Vagina (tissue), 2 donors: ENCODE measurements around the gene CCDC71L. TPM values are rescaled to one million over a fixed set of nuclear protein-coding genes. Genes with fewer than 3 reads are reported as not detected.
A peak's percentile ranks its signal among the peaks of the same experiment; 100 is the strongest.

Experiments used
- DNase-seq, 2 donors: peaks; one replicate each; pipeline ENCODE4 v3.0.0-alpha.2; 2017; ENCODE audit errors: extremely low spot score in 2 of 2
- H3K27ac ChIP-seq: fragments of 200-600 bp; sonication (generic); one replicate; pipeline ENCODE4 v1.5.1; 2019
- H3K27me3 ChIP-seq: fragments of 200-600 bp; sonication (generic); one replicate; pipeline ENCODE4 v1.5.1; 2019
- H3K36me3 ChIP-seq, 2 donors: fragments of 200-600 bp; sonication (generic); one replicate each; pipeline ENCODE4 v1.5.1; 2017 to 2019
- H3K4me1 ChIP-seq: fragments of 200-600 bp; sonication (generic); one replicate; pipeline ENCODE4 v1.5.1; 2019
- H3K4me3 ChIP-seq, 2 donors: fragments of 200-600 bp; sonication (generic); 1 replicate in 1 of 2; 2 replicates in 1 of 2; pipeline ENCODE4 v1.5.1; 2016 to 2019
- H3K9me3 ChIP-seq: fragments of 200-600 bp; sonication (generic); one replicate; pipeline ENCODE4 v1.5.1; 2019
- CTCF ChIP-seq, 3 experiments: fragments of 450-650 bp in 2 of 3; fragments of 200-600 bp in 1 of 3; sonication (generic) in 1 of 3; IDR thresholded peaks; one replicate each; pipeline ENCODE4 v1.5.1; 2017 to 2019; ENCODE audit warnings: antibody characterized with exemption in 3 of 3, mild to moderate bottlenecking in 2 of 3, moderate library complexity in 2 of 3
- POLR2A ChIP-seq, 2 donors: fragments of 450-650 bp; IDR thresholded peaks; one replicate each; pipeline ENCODE4 v1.6.1; 2017; ENCODE audit warnings: antibody characterized with exemption in 2 of 2, mild to moderate bottlenecking in 2 of 2, moderate library complexity in 2 of 2
- POLR2AphosphoS5 ChIP-seq, 2 donors: sonication (generic); formaldehyde crosslinking; IDR thresholded peaks; one replicate each; pipeline ENCODE4 v1.9.0; 2017; ENCODE audit warnings: antibody characterized with exemption in 2 of 2, mild to moderate bottlenecking in 2 of 2, low read depth in 1 of 2; ENCODE audit not compliant: insufficient read depth in 1 of 2
- intact Hi-C: fragments of 100-400 bp; cut with DNase I; formaldehyde crosslinking; loops from one replicate; pipeline ENCODE4 v1.15.1; 2023
- total RNA-seq: library from RNA; depleted of rRNA; stranded (reverse); fragments of >200 nt; gene quantifications from one replicate; pipeline ENCODE4 v1.2.3, GENCODE V29; 2016

The CCDC71L gene
- total RNA-seq, 1 donor from 2014 or later = 52.5 TPM

- intact Hi-C loops = loop anchor here (2.0 to 10.0 kb wide), 2 partner anchors 117 to 485 kb away; no protein-coding TSS in a partner anchor
- Histone ChIP-seq H3K4me3 (peak overlapping the region; percentile 75 to 92), H3K27ac (peak overlapping the region; percentile 98), H3K36me3 (no peaks in the 10 kb centered on the region), H3K4me1 (peaks cover 25% of the 10 kb centered on the region), H3K27me3 (no peaks in the 10 kb centered on the region), H3K9me3 (no peaks in the 10 kb centered on the region)
- TF ChIP-seq POLR2AphosphoS5 (IDR thresholded peaks at IDR 0.05; ENCODE audit: insufficient read depth in 1 of 2, low read depth in 1 of 2) = peak in 1 of 2 donors; percentile 61
- TF ChIP-seq POLR2A (IDR thresholded peaks at IDR 0.05) = no peak
- TF ChIP-seq CTCF (IDR thresholded peaks at IDR 0.05) = peak in 2 of 3 experiments; percentile 38 to 44
- DNase-seq = no peak
Measured at GRCh38 chr7:106659963-106660861, 746 bp downstream of the CCDC71L start.

- H3K4me1 ChIP-seq = peaks cover 25% of the 10 kb centered on the region
- peak overlapping the region; percentile 98 for H3K27ac ChIP-seq
- TF ChIP-seq POLR2A (IDR thresholded peaks at IDR 0.05) (no peak), POLR2AphosphoS5 (IDR thresholded peaks at IDR 0.05; ENCODE audit: insufficient read depth in 1 of 2, low read depth in 1 of 2) (no peak), CTCF (IDR thresholded peaks at IDR 0.05) (no peak)
- peak overlapping the region; percentile 75 to 92 for H3K4me3 ChIP-seq
- no peak for DNase-seq
- intact Hi-C loops = no loop called here
- H3K9me3 ChIP-seq = no peaks in the 10 kb centered on the region
- no peaks in the 10 kb centered on the region for H3K27me3 ChIP-seq
- H3K36me3 ChIP-seq = no peaks in the 10 kb centered on the region
Measured at GRCh38 chr7:106659166-106659962, 1.6 kb downstream of the CCDC71L start.

- intact Hi-C loops = no loop called here
- Histone ChIP-seq H3K4me1 (peaks cover 25% of the 10 kb centered on the region), H3K9me3 (no peaks in the 10 kb centered on the region), H3K27ac (peak overlapping the region; percentile 98), H3K36me3 (no peaks in the 10 kb centered on the region), H3K4me3 (peak overlapping the region; percentile 7 to 92), H3K27me3 (no peaks in the 10 kb centered on the region)
- no peak for DNase-seq
- TF ChIP-seq POLR2A (IDR thresholded peaks at IDR 0.05) (no peak), POLR2AphosphoS5 (IDR thresholded peaks at IDR 0.05; ENCODE audit: insufficient read depth in 1 of 2, low read depth in 1 of 2) (no peak), CTCF (IDR thresholded peaks at IDR 0.05) (no peak)
Measured at GRCh38 chr7:106658316-106659165, 2.4 kb downstream of the CCDC71L start.

- TF ChIP-seq POLR2A (IDR thresholded peaks at IDR 0.05) (no peak), CTCF (IDR thresholded peaks at IDR 0.05) (no peak), POLR2AphosphoS5 (IDR thresholded peaks at IDR 0.05; ENCODE audit: insufficient read depth in 1 of 2, low read depth in 1 of 2) (no peak)
- H3K27ac ChIP-seq = no peak overlapping the region
- H3K4me3 ChIP-seq = no peak overlapping the region
- DNase-seq = no peak
- H3K4me1 ChIP-seq = peaks cover 25% of the 10 kb centered on the region
- H3K27me3 ChIP-seq = no peaks in the 10 kb centered on the region
- no peaks in the 10 kb centered on the region for H3K36me3 ChIP-seq
- no peaks in the 10 kb centered on the region for H3K9me3 ChIP-seq
- intact Hi-C loops = no loop called here
Measured at GRCh38 chr7:106657085-106657991, 3.6 kb downstream of the CCDC71L start.
